NCI-H2227 treated with DMSO at 0.1 percent for 48 hours (cell line): ENCODE results near the gene ATAD3B.
"Not testable (repeated sequence)": the region's sequence is repeated elsewhere in the genome, so short reads cannot be mapped to it uniquely, and the experiment has no call there.

Experiments
- DNase-seq: peaks from one replicate; lab custom pipeline; 2025; lab: John Stamatoyannopoulos, UW

Gene ATAD3B

GRCh38 chr1:1450616-1451015 is 20.9 kb upstream of the ATAD3B start:
- not testable (repeated sequence) for DNase-seq

- no peak for DNase-seq
Observed at GRCh38 chr1:1451696-1452364, 19.7 kb upstream of the ATAD3B start.

GRCh38 chr1:1452365-1452739 is 19.2 kb upstream of the ATAD3B start:
- DNase-seq, result not testable (repeated sequence)

- no peak for DNase-seq
Observed at GRCh38 chr1:1452882-1453281, 18.7 kb upstream of the ATAD3B start.

GRCh38 chr1:1454286-1455056 is 17.1 kb upstream of the ATAD3B start:
- not testable (repeated sequence) for DNase-seq

- DNase-seq, result no peak
Observed at GRCh38 chr1:1455366-1455884, 16.1 kb upstream of the ATAD3B start.

GRCh38 chr1:1455934-1456333 is 15.6 kb upstream of the ATAD3B start:
- DNase-seq, result not testable (repeated sequence)

GRCh38 chr1:1456683-1457255 is 14.8 kb upstream of the ATAD3B start:
- not testable (repeated sequence) for DNase-seq

GRCh38 chr1:1459156-1459555 is 12.4 kb upstream of the ATAD3B start:
- not testable (repeated sequence) for DNase-seq

GRCh38 chr1:1459711-1460110 is 11.9 kb upstream of the ATAD3B start:
- DNase-seq, result not testable (repeated sequence)

GRCh38 chr1:1460540-1461130 is 10.9 kb upstream of the ATAD3B start:
- no peak for DNase-seq

- no peak for DNase-seq
Observed at GRCh38 chr1:1461721-1462317, 9.7 kb upstream of the ATAD3B start.

- DNase-seq, result no peak
Observed at GRCh38 chr1:1462318-1462966, 9.1 kb upstream of the ATAD3B start.

- DNase-seq, result no peak
Observed at GRCh38 chr1:1463312-1463711, 8.3 kb upstream of the ATAD3B start.

- DNase-seq, result not testable (repeated sequence)
Observed at GRCh38 chr1:1468196-1468985, 3.2 kb upstream of the ATAD3B start.

GRCh38 chr1:1470626-1471388 is 758 bp upstream of the ATAD3B start:
- no peak for DNase-seq

GRCh38 chr1:1472053-1472876 is 700 bp downstream of the ATAD3B start:
- not testable (repeated sequence) for DNase-seq

- DNase-seq, result not testable (repeated sequence)
Observed at GRCh38 chr1:1476011-1476410, 4.4 kb downstream of the ATAD3B start.

GRCh38 chr1:1477206-1477605 is 5.6 kb downstream of the ATAD3B start:
- DNase-seq, result no peak
